SW480 (cell line): ENCODE data around the gene ADORA2B.
"Not testable (repeated sequence)": the region's sequence is repeated elsewhere in the genome, so short reads cannot be mapped to it uniquely, and the experiment has no call there.

Experiments used
- DNase-seq: peaks from one replicate; pipeline ENCODE4 v3.0.0-alpha.2; 2016; ENCODE audit warnings: low spot score

Gene ADORA2B

DNA sequence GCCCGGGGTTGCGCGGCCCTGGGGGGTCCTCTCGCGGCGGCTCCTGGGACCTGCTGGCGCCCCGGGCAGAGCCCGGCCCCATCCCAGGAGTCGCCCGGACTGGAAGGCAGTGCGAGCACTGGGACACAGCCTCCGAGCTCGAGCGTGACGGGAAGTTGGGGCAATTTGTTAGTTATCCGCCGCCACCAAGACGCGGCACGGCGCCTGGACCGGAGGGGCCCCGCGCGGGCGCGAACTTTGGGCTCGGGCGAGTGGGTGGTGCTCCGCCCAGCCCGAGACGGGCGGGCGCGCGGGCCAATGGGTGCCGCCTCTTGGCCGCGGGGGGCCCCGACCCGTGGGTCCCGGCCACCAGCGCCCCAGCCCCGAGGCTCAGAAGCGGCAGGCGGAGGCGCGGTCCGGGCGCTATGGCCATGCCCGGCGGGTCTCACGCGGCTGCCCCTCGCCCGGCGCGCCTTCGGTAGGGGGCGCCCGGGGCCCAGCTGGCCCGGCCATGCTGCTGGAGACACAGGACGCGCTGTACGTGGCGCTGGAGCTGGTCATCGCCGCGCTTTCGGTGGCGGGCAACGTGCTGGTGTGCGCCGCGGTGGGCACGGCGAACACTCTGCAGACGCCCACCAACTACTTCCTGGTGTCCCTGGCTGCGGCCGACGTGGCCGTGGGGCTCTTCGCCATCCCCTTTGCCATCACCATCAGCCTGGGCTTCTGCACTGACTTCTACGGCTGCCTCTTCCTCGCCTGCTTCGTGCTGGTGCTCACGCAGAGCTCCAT lies at the start of gene ADORA2B:
ADORA2B (plus strand) TSS at position 372 of the 768 bp plus-strand sequence; CDS start at position 491, 119 bp downstream.
- peak; percentile 69 for DNase-seq

DNA sequence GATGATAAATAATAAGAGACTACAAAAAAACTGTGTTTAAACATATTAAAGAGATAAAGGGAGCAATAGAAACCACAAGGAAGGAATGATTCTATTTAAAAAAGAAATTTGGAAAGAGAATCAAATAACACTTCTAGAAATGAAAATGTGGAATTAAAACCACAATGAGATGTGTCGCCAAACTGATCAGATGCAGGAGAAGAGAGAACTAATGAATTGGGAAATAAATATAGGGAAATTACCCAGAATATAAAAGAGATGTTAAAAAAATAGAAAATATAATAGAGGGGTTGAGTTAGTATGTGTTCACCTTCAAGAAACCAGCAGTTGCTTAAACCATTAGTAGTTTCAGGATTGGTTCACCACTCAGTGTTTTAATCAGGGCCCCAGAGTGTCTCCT lies 48.7 kb upstream of the ADORA2B start:
- DNase-seq: no peak

DNA sequence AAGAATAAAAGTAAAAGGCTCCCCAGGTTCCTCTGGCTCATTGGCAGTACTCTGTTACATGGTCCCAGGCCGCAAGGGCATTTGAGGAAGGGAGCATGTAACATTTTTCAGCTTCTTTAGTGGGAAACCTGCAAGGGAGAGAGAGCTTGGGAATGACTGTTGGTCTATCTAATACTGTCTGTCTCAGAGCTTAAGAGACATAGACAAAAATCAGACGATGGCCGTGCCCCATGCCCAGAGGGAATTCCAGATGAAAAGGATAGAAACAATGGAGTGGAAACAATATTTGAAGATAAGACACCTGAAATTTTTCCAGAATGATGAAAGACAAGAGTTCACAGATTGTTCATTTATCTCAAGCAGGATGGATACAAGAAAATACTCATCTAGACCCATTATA lies 48.1 kb upstream of the ADORA2B start:
- DNase-seq: no peak

DNA sequence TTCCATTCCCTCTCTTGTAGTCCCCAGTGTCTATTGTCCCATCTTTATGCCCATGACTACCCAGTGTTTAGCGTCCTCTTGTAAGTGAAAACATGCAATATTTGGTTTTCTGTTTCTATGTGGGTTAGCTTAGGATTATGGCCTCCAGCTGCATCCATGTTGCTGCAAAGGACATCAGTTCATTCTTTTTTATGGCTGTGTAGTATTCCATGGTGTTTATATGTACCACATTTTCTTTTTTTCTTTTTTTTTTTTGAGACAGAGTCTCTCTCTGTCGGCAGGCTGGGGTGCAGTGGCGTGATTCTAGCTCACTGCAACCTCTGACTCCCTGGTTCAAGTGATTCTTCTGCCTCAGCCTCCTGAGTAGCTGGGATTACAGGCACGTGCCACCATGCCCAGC lies 45.3 kb upstream of the ADORA2B start:
- not testable (repeated sequence) for DNase-seq

DNA sequence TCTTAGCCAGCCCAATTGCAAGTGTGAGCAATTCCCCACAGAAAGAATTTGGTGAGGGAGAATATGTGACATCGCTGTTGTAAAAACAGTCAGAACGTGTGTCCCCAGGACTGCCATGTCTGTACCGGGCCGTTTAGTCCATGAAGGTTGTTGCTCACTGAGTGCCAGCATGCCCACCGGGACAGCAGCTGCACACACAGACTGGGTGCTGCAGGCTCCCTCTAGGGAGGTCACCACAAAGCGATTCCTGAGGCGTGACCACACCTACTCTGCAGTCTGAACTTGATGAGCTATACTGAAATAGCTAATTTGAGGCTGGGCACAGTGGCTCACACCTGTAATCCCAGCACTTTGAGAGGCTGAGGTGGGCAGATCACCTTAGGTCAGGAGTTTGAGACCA lies 44.1 kb upstream of the ADORA2B start:
- peak; percentile 29 for DNase-seq

DNA sequence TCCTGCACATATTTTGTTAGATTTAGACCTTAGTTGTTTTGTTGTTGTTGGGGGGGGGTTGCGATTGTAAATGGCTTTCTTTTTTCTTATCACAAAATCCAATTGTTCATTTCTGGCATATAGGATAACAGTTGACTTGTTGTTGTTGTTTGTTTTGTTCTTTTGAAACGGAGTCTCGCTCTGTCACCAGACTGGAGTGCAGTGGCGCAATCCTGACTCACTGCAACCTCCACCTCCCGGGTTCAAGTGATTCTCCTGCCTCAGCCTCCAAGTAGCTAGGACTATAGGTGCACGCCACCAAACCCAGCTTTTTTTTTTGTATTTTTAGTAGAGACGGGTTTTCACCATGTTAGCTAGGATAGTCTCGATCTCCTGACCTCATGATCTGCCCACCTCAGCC lies 39.7 kb upstream of the ADORA2B start:
- not testable (repeated sequence) for DNase-seq

DNA sequence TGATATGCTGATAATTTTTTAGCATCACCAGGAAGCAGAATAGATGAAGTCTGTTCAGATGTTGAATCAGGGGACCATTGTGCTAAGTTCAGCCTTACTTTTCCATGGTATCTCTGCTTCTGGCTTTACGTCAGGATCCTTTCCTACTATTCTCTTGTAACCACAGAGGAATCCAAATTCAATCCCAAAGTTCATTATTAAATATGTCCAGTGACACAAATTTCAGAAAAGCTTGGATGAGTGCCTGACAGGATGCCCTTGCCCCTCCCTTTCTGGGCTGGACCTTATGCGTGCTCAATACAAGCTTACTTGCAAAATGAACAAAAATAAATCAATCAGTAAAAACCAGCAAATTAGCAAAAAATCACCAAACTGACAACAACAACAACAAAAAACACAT lies 37.6 kb upstream of the ADORA2B start:
- DNase-seq: no peak

DNA sequence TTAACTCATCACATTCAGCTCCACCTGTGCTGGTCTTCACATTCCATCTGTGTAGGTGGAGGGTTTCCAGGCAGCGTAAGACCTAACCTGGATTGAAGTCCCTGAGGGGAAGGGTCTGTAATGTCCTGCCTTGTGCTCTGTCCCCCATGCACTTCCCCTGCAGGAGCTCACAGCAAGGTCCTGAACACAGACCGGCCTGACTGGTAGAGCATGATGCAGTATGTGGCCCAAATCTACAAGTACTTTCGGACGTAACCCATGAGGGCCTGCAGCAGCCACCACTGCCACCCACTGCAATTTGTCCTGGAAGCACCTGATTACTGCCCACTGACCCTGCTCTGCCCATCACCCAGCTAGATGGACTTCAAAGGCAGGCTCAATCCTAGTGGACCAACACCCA lies 36.6 kb upstream of the ADORA2B start:
- no peak for DNase-seq

DNA sequence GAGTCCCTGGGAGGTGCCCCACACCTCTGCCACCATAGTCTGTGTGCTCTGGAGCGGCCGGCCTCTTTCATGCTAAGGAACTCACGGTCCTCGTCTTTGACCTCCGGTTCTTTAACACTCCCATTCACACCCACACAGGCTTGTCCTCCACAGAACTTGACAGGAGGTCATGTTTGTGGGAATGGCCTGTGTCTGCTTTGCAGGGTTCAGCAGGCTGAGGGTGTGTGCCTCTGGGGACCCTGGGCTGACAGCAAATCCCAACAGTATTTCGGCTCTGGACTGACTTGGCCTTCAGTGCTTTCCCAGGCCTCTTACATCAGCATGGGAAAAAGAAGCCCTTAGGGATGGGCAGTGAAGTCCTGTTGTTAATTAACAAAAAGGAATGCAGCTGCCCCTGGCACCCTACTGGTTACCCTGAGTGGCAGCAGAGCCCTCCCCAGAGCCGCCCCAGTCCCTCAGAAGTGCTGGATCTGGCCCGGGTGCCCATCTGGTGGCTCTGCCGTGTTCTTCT lies 35.4 kb upstream of the ADORA2B start:
- peak; percentile 47 for DNase-seq

DNA sequence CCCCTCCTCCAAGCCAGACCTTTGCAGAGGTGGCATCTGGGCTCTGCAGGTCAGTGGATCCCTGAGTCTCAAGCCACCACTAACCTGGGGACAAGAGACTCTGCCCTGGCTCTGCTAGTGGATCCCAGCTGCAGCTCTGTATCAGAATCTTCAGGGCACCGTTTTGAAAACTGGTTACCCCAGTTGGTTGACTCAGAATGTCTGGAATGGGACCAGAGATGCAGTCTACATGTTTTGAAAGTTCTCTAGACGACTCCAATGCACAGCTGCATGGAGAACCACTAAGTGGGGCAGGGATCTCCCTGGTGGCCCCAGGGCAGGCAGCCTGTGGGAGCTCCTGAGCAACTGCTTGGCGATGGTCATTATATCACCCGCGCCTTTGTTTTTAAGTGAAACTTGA lies 34.1 kb upstream of the ADORA2B start:
- no peak for DNase-seq

DNA sequence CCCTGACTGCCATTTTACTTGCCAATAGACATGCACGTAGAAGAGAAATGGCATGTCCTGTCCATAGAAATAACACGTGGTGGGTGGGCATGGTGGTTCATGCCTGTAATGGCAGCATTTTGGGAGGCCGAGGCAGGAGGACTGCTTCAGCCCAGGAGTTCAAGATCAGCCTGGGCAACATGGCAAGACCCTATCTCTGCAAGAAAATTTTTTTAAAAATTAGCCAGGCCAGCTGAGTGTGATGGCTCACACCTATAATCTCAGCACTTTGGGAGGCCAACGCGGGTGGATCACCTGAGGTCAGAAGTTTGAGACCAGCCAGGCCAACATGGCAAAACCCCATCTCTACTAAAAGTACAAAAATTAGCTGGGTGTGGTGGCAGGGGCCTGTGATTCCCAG lies 33.2 kb upstream of the ADORA2B start:
- not testable (repeated sequence) for DNase-seq

DNA sequence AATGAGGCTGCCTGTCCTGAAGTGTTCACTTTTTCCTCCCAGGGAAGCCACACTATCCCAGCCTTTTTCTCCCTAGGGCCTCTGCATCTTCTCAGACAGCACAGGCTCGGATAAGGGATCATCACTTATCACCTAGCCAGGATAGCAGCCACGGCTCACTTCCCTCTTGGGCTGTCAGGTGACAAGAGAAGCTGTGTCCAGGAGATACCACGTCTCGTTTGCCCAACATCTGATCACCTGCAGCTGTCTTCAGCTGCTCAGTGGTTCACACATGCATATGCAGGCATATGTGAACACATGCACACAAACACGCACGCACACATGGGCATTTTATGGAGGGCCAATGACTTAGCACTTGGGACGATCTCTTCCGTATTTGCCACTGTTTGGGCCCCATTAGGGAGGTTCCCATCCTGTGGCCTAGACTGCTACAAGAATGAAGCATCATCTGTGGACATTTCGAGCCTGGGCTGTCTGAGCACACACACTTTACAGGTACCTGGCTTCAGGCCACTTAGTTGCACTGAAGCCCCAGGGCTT lies 32.4 kb upstream of the ADORA2B start:
- no peak for DNase-seq

DNA sequence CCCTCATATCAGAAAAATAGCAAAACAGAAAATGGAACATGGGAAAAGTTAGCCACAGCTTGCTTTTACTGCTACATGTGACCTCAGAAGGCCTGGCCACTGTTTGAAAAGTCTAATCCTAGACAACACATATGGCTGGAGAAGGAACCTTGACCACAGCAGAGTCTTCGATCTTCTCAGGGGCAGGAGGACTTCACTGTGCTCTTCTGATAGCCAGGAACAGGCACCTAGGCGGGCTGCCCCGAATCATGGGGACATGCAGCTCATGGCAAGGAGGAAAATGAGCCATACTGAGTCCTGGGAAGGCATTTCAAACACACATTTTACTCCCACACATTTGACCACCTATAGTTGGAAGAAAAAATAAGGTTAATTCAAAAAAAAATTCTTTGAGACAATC lies 31.1 kb upstream of the ADORA2B start:
- no peak for DNase-seq

DNA sequence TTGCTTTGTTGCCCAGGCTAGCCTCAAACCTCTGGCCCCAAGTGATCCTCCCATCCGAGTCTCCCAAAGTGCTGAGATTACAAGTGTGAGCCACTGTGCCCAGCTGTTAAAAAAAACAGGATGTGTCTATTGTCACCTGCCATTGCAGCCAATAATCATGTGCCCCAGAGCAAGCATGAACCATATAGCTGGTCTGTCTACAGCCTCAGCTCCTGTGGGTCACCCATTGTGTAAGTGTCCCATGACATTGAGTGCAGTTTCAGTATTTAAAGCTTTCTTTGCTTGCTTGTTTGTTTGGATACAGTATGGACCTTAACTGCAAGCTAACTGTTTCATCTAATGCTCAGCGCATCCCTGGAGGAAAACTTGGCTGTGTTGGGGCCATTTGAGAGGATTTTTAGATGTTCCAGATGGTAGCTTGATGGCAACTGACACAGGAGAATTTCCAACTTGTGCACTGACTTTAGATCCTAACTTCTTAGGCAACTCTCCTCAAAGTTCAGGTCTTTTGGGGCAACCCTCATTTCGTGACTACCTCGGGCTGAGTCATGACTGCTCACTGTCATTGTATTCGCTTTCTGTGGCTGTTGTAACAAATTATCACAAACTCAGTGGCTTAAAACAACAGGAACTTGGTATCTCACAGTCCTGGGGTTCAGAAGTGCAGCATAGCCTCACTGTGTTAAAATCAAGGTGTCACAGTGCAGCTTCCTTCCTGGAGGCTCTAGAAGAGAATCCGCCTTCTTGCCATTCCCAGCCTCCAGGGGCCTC lies 30.3 kb upstream of the ADORA2B start:
- DNase-seq: no peak

DNA sequence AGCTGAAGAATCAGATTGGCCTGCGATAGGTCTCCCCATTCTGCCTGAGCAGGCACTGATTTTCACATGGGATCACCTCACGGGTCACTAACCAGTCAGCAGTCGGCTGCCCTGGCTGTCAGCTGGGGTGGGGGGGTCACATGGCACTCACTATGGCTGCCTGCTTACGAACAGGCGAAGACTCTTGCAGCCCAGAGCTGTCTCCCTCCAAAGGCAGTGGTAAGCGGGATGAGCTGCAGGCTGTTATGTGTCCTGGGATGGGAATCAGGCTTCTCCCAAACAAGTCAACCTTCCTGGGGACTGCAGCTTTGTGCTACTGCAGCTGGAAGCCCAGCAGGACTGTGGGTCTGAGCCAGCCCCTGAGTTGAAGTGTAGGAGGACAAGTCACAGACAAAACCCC lies 29.0 kb upstream of the ADORA2B start:
- no peak for DNase-seq

DNA sequence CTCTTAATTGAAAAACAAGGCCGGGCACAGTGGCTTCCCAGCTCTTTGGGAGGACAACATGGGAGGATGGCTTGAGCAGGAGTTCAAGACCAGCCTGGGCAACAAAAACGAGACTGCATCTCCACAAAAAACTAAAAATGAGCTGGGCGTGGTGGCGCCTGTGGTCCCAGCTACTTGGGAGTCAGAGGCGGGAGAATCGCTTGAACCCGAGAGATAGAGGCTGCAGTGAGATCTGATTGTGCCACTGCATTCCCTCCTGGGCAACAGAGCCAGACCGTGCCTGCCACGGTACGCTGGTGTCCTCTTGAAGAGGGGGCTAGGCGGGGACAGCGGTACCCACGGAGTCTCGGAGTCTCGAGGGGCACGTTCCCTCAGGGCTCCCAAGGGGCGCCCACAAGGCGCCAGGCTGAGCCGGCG lies 27.9 kb upstream of the ADORA2B start:
- no peak for DNase-seq

DNA sequence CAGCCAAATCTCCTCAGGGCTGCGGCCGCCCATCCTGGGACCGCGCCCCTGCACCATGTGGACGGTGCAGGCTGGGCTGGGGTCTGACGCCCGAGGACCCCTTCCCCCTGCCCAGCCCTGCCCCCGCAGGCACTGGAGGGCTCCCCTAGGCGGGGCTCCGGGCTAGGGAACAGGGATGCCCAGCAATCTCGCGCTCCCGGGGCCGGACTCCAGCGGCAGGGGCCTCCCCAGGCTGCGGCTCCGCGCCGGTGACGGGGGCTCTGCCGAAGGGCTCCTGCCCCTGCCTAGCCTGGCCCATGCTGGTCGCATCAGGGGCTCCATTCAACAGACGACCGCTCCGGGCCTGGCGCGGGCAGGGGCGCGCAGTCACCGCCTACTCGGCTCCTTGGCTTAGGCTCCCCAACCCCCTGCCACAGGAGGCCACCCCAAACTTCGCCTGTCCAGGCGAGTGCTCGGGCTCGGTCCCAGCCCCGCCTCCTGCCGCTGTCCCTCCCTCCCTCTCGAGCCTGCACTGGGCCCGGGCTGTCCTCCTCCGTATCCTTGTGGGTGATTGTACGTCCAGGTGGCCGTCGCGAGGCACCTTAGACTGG lies 27.4 kb upstream of the ADORA2B start:
- no peak for DNase-seq

DNA sequence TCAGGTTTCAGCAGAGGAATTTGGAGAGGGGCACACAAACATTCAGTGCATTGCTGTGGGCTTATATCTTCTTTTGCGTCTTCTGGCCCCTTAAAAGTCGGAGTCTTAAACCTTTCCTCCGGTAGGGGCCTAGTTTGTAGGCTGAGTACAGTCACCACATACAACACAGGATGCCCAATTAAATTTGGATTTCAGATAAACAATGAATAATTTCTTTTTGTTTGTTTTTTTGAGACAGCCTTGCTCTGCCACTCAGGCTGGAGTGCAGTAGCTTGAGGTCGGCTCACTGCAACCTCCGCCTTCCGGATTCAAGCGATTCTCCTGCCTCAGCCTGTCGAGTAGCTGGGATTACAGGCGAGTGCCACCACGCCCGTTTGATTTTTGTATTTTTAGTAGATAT lies 26.7 kb upstream of the ADORA2B start:
- no peak for DNase-seq

DNA sequence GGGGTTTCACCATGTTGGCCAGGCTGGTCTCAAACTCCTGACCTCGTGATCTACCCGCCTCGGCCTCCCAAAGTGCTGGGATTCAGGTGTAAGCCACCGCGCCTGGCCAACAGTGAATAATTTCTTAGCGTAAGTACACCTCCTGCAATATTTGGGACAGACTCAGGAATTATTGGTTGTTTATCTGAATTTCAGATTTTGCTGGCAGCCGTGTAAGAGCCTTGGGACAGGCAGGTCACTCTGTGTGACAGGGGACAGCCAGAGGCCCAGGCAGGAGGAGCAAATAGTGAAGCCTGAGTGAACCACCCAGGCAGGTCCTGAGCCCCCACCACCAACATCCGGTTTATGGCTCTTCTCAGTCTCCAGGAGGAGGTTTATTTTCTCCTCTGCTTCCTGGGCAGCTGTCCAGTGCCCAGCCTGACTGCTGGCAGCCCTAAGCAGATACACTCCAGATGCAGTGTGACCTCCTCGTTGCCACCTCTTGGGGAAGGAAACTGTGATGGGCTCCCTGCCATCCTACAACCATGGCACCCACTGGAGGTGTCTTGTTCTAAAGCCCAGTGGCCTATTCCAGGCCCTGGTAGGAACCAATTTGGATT lies 26.2 kb upstream of the ADORA2B start:
- no peak for DNase-seq

DNA sequence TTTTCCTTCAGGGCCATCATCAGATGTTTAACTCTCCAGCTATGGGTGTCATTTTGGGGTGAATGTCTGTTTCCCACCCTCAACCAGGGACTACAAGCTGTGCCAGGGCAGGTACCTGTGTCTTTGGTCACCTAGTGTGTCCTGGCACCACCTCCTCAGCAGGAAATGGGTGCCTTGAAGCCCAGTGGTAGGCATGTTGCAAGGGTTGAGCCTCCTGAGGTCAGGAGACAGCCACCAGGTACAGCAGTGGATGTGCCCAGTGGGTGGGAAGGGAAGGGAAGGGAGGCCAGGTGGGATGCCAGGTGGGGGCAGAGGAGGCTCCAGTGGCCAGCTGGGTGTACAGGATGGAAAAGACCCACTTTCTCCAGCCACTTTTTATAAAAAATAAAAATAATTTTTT lies 25.5 kb upstream of the ADORA2B start:
- no peak for DNase-seq

DNA sequence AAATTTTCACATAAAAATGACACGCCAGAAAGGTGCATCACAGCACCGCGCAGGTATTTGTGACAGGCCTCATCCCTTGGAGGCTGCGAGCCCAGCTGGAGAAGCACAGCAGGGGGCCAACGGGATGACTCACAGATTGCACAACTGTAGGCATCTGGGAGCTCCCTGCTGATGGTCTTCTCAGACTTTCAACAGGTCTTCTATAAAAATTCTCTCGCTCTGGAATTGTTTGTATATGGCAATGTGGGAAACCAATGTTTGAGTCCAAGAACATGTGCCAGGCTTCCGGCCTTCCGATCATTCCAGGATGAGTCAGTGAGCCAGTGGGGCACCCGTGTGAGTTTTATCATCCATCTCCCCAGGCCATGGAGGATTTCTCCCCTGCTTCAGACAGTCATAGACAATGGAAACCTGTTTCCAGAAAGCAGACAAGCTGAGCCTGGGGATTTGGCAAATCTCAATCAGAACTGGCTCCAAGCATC lies 24.1 kb upstream of the ADORA2B start:
- DNase-seq: peak; percentile 84

DNA sequence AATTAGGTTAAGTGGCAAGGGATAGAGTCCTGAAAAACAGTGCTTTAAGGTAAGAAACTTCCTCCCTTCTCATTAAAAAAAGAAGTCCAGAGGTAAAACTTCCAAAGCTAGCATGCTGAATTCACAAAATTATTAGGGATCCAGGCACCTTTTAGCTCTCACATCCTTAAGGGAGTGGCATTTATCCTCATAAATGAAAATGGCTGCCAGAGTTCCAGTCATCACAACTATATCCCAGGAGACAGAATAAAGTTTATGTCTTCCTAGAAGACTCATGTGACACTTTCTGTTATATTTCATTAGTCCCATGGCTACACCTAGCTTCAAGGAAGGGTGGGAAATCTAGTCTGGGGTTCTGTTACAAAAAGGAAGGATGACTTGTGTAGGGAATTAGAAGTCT lies 23.3 kb upstream of the ADORA2B start:
- DNase-seq: no peak
